LNCaP clone FGC (cell line): ENCODE results near the gene PBX2.

Source experiments
- DNase-seq: peaks from one replicate; pipeline ENCODE4 v3.0.0-alpha.2; 2011; ENCODE audit warnings: low read depth
- H3K4me3 ChIP-seq: 2 replicates; pipeline ENCODE4 v1.5.1; 2011; ENCODE audit warnings: mild to moderate bottlenecking, low read depth, low read length, control low read depth
- CTCF ChIP-seq: IDR thresholded peaks from 2 replicates; pipeline ENCODE4 v1.5.1; 2012; ENCODE audit warnings: mild to moderate bottlenecking; ENCODE audit not compliant: control insufficient read depth, insufficient read depth; ENCODE audit errors: extremely low read depth

The PBX2 gene

GRCh38 chr6:32190054-32190851, at the start of gene PBX2:
PBX2 (minus strand) TSS chr6:32190202; CDS start chr6:32189915, 287 bp downstream.
- DNase-seq, result peak; percentile 62
- H3K4me3 ChIP-seq, result peak within 1 kb of the TSS; percentile 76
- no peak for TF ChIP-seq CTCF

- no peak for TF ChIP-seq CTCF
- H3K4me3 ChIP-seq, result no peak overlapping the region
- DNase-seq, result no peak
Observed at GRCh38 chr6:32239462-32239861, 49.5 kb upstream of the PBX2 start.

- DNase-seq, result no peak
- no peak overlapping the region for H3K4me3 ChIP-seq
- no peak for TF ChIP-seq CTCF
Observed at GRCh38 chr6:32234934-32235333, 44.9 kb upstream of the PBX2 start.

- no peak overlapping the region for H3K4me3 ChIP-seq
- DNase-seq, result no peak
- no peak for TF ChIP-seq CTCF
Observed at GRCh38 chr6:32226434-32226833, 36.4 kb upstream of the PBX2 start.

- no peak overlapping the region for H3K4me3 ChIP-seq
- no peak for DNase-seq
- TF ChIP-seq CTCF, result no peak
Observed at GRCh38 chr6:32224696-32225095, 34.7 kb upstream of the PBX2 start.

- no peak for TF ChIP-seq CTCF
- DNase-seq, result no peak
- no peak within 1 kb of the TSS for H3K4me3 ChIP-seq
Observed at GRCh38 chr6:32223258-32224235, 33.5 kb upstream of the PBX2 start, which contains the start of gene NOTCH4. NOTCH4 (minus strand) TSS chr6:32224067; CDS start chr6:32223928, 139 bp downstream.
